Glutamatergic neuron (in vitro differentiated cells): ENCODE results near the gene ANKEF1. TPM values are rescaled to one million over a fixed set of nuclear protein-coding genes. Genes with fewer than 3 reads are reported as not detected.

Experiments
- DNase-seq: peaks from one replicate; pipeline ENCODE4 v3.0.0; 2022
- H3K27ac Mint-ChIP-seq: one replicate; pipeline ENCODE4 v1.8.0; 2020; ENCODE audit warnings: mild to moderate bottlenecking, mixed read lengths, inconsistent platforms; ENCODE audit not compliant: unreplicated experiment
- H3K27me3 Mint-ChIP-seq: one replicate; pipeline ENCODE4 v1.8.0; 2020; ENCODE audit warnings: mild to moderate bottlenecking, moderate library complexity, mixed read lengths, inconsistent platforms; ENCODE audit not compliant: unreplicated experiment
- H3K36me3 Mint-ChIP-seq: one replicate; pipeline ENCODE4 v1.8.0; 2020; ENCODE audit warnings: mild to moderate bottlenecking, mixed read lengths, inconsistent platforms; ENCODE audit not compliant: unreplicated experiment
- H3K4me1 Mint-ChIP-seq: one replicate; pipeline ENCODE4 v1.8.0; 2020; ENCODE audit warnings: mild to moderate bottlenecking, low read depth, mixed read lengths, inconsistent platforms; ENCODE audit not compliant: unreplicated experiment
- H3K4me3 Mint-ChIP-seq: one replicate; pipeline ENCODE4 v1.8.0; 2020; ENCODE audit warnings: mild to moderate bottlenecking, mixed read lengths, inconsistent platforms; ENCODE audit not compliant: unreplicated experiment
- H3K9me3 Mint-ChIP-seq: one replicate; pipeline ENCODE4 v1.8.0; 2020; ENCODE audit warnings: mild to moderate bottlenecking, moderate library complexity, mixed read lengths, inconsistent platforms; ENCODE audit not compliant: unreplicated experiment
- CTCF ChIP-seq: fragments of 200-600 bp; sonication (generic); IDR thresholded peaks from one replicate; pipeline ENCODE4 v1.5.0; 2021; ENCODE audit not compliant: partially characterized antibody, unreplicated experiment
- total RNA-seq: library from RNA; stranded (reverse); fragmentation: NEBNext Ultra II Directional; extraction: Animal tissue kit (Norgen Biotek cat#: 25700); gene quantifications from one replicate; pipeline ENCODE4 v1.2.1, GENCODE V29; 2021; ENCODE audit not compliant: unreplicated experiment

Gene ANKEF1
- total RNA-seq, 1 donor from 2014 or later, result 4.3 TPM

- no peak for TF ChIP-seq CTCF
- H3K27me3 Mint-ChIP-seq, result no peaks in the 10 kb centered on the region
- peaks cover 4% of the 10 kb centered on the region for H3K36me3 Mint-ChIP-seq
- H3K4me3 Mint-ChIP-seq, result no peak overlapping the region
- no peak overlapping the region for H3K27ac Mint-ChIP-seq
- peaks cover 10% of the 10 kb centered on the region for H3K9me3 Mint-ChIP-seq
- peaks cover 20% of the 10 kb centered on the region for H3K4me1 Mint-ChIP-seq
- DNase-seq, result no peak
Measured at GRCh38 chr20:10064611-10065010, 29.8 kb downstream of the ANKEF1 start.

- DNase-seq, result no peak
- no peak for TF ChIP-seq CTCF
- Mint-ChIP-seq H3K27ac (no peak overlapping the region), H3K4me3 (no peak overlapping the region), H3K27me3 (peaks cover 1% of the 10 kb centered on the region), H3K36me3 (peaks cover 4% of the 10 kb centered on the region), H3K4me1 (peaks cover 15% of the 10 kb centered on the region), H3K9me3 (peaks cover 7% of the 10 kb centered on the region)
Measured at GRCh38 chr20:10065154-10065833, 30.5 kb downstream of the ANKEF1 start.

- peaks cover 4% of the 10 kb centered on the region for H3K36me3 Mint-ChIP-seq
- no peak overlapping the region for H3K4me3 Mint-ChIP-seq
- no peak for DNase-seq
- no peak overlapping the region for H3K27ac Mint-ChIP-seq
- peaks cover 4% of the 10 kb centered on the region for H3K27me3 Mint-ChIP-seq
- H3K9me3 Mint-ChIP-seq, result peaks cover 1% of the 10 kb centered on the region
- no peaks in the 10 kb centered on the region for H3K4me1 Mint-ChIP-seq
- TF ChIP-seq CTCF, result no peak
Measured at GRCh38 chr20:10067321-10067720, 32.5 kb downstream of the ANKEF1 start.

GRCh38 chr20:10074513-10074912 is 39.7 kb downstream of the ANKEF1 start:
- H3K27ac Mint-ChIP-seq, result no peak overlapping the region
- peak; percentile 54 for DNase-seq
- TF ChIP-seq CTCF, result no peak
- H3K4me1 Mint-ChIP-seq, result peaks cover 17% of the 10 kb centered on the region
- peaks cover 5% of the 10 kb centered on the region for H3K36me3 Mint-ChIP-seq
- no peaks in the 10 kb centered on the region for H3K9me3 Mint-ChIP-seq
- H3K4me3 Mint-ChIP-seq, result no peak overlapping the region
- peaks cover 4% of the 10 kb centered on the region for H3K27me3 Mint-ChIP-seq

- Mint-ChIP-seq H3K27me3 (peaks cover under 1% of the 10 kb centered on the region), H3K9me3 (no peaks in the 10 kb centered on the region), H3K36me3 (peaks cover 5% of the 10 kb centered on the region), H3K27ac (no peak overlapping the region), H3K4me1 (peaks cover 17% of the 10 kb centered on the region), H3K4me3 (peak overlapping the region; percentile 10)
- peak; percentile 19 for DNase-seq
- no peak for TF ChIP-seq CTCF
Measured at GRCh38 chr20:10075606-10076005, 40.8 kb downstream of the ANKEF1 start.
